K562 (cell line): Measurements from ENCODE around the gene SERTAD3. TPM values are rescaled to one million over a fixed set of nuclear protein-coding genes. Genes with fewer than 3 reads are reported as not detected.
"Not testable (repeated sequence)": the region's sequence is repeated elsewhere in the genome, so short reads cannot be mapped to it uniquely, and the experiment has no call there.

Source experiments
- HDAC1 ChIP-seq, 2 experiments: fragments of 450-650 bp; IDR thresholded peaks; 2 replicates each; pipeline ENCODE4 v1.6.1; 2016 to 2017; ENCODE audit warnings: inconsistent platforms in 1 of 2, mild to moderate bottlenecking in 1 of 2, moderate library complexity in 1 of 2
- KDM1A ChIP-seq, 2 experiments: fragments of 450-650 bp; IDR thresholded peaks; 2 replicates each; pipeline ENCODE4 v1.6.1; 2016; ENCODE audit warnings: mild to moderate bottlenecking in 2 of 2
- LEF1 ChIP-seq: fragments of 450-650 bp; IDR thresholded peaks from 2 replicates; pipeline ENCODE4 v1.6.1; 2016; ENCODE audit warnings: mild to moderate bottlenecking
- MAFG ChIP-seq: fragments of 450-650 bp; conservative IDR thresholded peaks from 2 replicates; pipeline ENCODE4 v1.6.1; 2016; ENCODE audit warnings: missing genetic modification characterization, missing compliant biosample characterization
- MEF2D ChIP-seq: conservative IDR thresholded peaks from 2 replicates; pipeline ENCODE4 v1.6.1; 2016; ENCODE audit warnings: low read depth, missing genetic modification characterization, missing compliant biosample characterization
- MTA1 ChIP-seq: fragments of 450-650 bp; IDR thresholded peaks from 2 replicates; pipeline ENCODE4 v1.6.1; 2017; ENCODE audit warnings: borderline replicate concordance
- NCOA1 ChIP-seq: fragments of 450-650 bp; IDR thresholded peaks from 2 replicates; pipeline ENCODE4 v1.6.1; 2016; ENCODE audit warnings: low read depth
- POLR2B ChIP-seq: fragments of 450-650 bp; IDR thresholded peaks from 2 replicates; pipeline ENCODE4 v1.6.1; 2018; ENCODE audit warnings: low read depth; ENCODE audit not compliant: partially characterized antibody
- RBFOX2 ChIP-seq: fragments of 200-400 bp; formaldehyde crosslinking; IDR thresholded peaks from 2 replicates; pipeline ENCODE4 v1.6.1; 2017; ENCODE audit warnings: low read depth, mild to moderate bottlenecking, low read length, moderate library complexity
- RCOR1 ChIP-seq, 2 experiments: IDR thresholded peaks; 2 replicates each; pipeline ENCODE4 v1.6.1; 2012; ENCODE audit warnings: low read depth in 2 of 2, low read length in 2 of 2, borderline replicate concordance in 1 of 2, improper control_type of control experiment in 1 of 2
- SMARCA4 ChIP-seq: fragments of 450-650 bp; IDR thresholded peaks from 2 replicates; pipeline ENCODE4 v1.6.1; 2016
- SMARCC2 ChIP-seq: fragments of 450-650 bp; IDR thresholded peaks from 2 replicates; pipeline ENCODE4 v1.6.1; 2017; ENCODE audit warnings: antibody characterized with exemption, moderate library complexity, mild to moderate bottlenecking, low read depth
- SNIP1 ChIP-seq: fragments of 450-650 bp; IDR thresholded peaks from 2 replicates; pipeline ENCODE4 v1.7.1; 2017; ENCODE audit warnings: low read depth, mild to moderate bottlenecking
- TEAD4 ChIP-seq, 2 experiments: sonication (generic) in 1 of 2; formaldehyde crosslinking in 1 of 2; IDR thresholded peaks; 2 replicates each; pipeline versions ENCODE4 v1.6.1 to v1.8.0; 2012 to 2022; ENCODE audit warnings: borderline replicate concordance in 1 of 2, inconsistent platforms in 1 of 2, low read length in 1 of 2, mild to moderate bottlenecking in 1 of 2, missing genetic modification reagents in 1 of 2
- TOE1 ChIP-seq, 2 experiments: fragments of 450-650 bp in 1 of 2; sonication (generic) in 1 of 2; formaldehyde crosslinking in 1 of 2; IDR thresholded peaks; 2 replicates each; pipeline versions ENCODE4 v1.7.1 to v1.8.0; 2016 to 2022; ENCODE audit warnings: borderline replicate concordance in 2 of 2, mild to moderate bottlenecking in 2 of 2, antibody characterized with exemption in 1 of 2, inconsistent platforms in 1 of 2, low read depth in 1 of 2, missing genetic modification reagents in 1 of 2, moderate library complexity in 1 of 2
- ZNF175 ChIP-seq: fragments of 200-800 bp; sonication (Bioruptor generic); IDR thresholded peaks from 2 replicates; pipeline ENCODE4 v1.6.1; 2016; ENCODE audit warnings: low read depth, mild to moderate bottlenecking, missing genetic modification characterization, missing compliant biosample characterization
- ZNF316 ChIP-seq: fragments of 450-650 bp; IDR thresholded peaks from 2 replicates; pipeline ENCODE4 v1.6.1; 2016
- ZNF384 ChIP-seq: IDR thresholded peaks from 2 replicates; pipeline ENCODE4 v1.6.1; 2012; ENCODE audit warnings: low read depth, low read length, improper control_type of control experiment
- polyA plus RNA-seq, 8 experiments: library from polyadenylated mRNA; depleted of rRNA in 4 of 8; stranded (reverse) in 5 of 8; unstranded in 3 of 8; fragments of >200 nt; fragmentation: Nextera tagmentation in 2 of 8; fragmentation: Illumina TruSeq in 1 of 8; extraction: Ambion mirVana in 2 of 8; extraction: Trizol in 1 of 8; gene quantifications; 2 replicates each; pipeline versions ENCODE4 v1.2.1 to v1.2.3, GENCODE V29; 2011 to 2014; ENCODE audit warnings: inconsistent platforms in 1 of 8, missing spikeins in 1 of 8
- total RNA-seq, 7 experiments: library from RNA; depleted of rRNA in 6 of 7; stranded (reverse); fragments of >200 nt in 6 of 7; fragmentation: Illumina TruSeq in 2 of 7; extraction: Trizol in 2 of 7; gene quantifications; 2 replicates each; pipeline versions ENCODE4 v1.2.1 to v1.2.3, GENCODE V29; 2011 to 2021; ENCODE audit warnings: low replicate concordance in 1 of 7
- TF ChIP-seq, protein P1 (sequence below), 2 experiments: fragments of 450-650 bp; IDR thresholded peaks; 2 replicates each; pipeline ENCODE4 v1.6.1; 2016; ENCODE audit warnings: mild to moderate bottlenecking in 2 of 2, borderline replicate concordance in 1 of 2, low read depth in 1 of 2, moderate library complexity in 1 of 2

SERTAD3 gene
- total and polyA plus RNA-seq, 9 of the 15 experiments (the other 6 are each of a cell fraction or from before 2014, with no cell fraction given) = 5.4 to 28.9 (median 17.5) TPM

DNA sequence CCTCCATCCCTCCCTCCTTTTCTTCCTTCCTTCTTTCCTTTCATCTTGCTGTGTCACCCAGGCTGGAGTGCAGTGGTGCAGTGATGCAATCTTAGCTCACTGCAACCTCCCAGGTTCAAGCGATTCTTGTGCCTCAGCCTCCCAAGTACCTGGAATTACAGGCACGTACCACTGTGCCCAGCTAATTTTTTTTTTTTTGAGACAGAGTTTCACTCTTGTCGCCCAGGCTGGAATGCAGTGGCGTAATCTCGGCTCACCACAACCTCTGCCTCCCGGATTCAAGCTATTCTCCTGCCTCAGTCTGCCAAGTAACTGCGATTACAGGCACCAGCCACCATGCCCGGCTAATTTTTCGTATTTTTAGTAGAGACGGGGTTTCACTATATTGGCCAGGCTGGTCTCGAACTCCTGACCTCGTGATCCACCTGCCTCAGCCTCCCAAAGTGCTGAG lies 19.5 kb upstream of the SERTAD3 start (continued):
- TF ChIP-seq, protein P1, sequence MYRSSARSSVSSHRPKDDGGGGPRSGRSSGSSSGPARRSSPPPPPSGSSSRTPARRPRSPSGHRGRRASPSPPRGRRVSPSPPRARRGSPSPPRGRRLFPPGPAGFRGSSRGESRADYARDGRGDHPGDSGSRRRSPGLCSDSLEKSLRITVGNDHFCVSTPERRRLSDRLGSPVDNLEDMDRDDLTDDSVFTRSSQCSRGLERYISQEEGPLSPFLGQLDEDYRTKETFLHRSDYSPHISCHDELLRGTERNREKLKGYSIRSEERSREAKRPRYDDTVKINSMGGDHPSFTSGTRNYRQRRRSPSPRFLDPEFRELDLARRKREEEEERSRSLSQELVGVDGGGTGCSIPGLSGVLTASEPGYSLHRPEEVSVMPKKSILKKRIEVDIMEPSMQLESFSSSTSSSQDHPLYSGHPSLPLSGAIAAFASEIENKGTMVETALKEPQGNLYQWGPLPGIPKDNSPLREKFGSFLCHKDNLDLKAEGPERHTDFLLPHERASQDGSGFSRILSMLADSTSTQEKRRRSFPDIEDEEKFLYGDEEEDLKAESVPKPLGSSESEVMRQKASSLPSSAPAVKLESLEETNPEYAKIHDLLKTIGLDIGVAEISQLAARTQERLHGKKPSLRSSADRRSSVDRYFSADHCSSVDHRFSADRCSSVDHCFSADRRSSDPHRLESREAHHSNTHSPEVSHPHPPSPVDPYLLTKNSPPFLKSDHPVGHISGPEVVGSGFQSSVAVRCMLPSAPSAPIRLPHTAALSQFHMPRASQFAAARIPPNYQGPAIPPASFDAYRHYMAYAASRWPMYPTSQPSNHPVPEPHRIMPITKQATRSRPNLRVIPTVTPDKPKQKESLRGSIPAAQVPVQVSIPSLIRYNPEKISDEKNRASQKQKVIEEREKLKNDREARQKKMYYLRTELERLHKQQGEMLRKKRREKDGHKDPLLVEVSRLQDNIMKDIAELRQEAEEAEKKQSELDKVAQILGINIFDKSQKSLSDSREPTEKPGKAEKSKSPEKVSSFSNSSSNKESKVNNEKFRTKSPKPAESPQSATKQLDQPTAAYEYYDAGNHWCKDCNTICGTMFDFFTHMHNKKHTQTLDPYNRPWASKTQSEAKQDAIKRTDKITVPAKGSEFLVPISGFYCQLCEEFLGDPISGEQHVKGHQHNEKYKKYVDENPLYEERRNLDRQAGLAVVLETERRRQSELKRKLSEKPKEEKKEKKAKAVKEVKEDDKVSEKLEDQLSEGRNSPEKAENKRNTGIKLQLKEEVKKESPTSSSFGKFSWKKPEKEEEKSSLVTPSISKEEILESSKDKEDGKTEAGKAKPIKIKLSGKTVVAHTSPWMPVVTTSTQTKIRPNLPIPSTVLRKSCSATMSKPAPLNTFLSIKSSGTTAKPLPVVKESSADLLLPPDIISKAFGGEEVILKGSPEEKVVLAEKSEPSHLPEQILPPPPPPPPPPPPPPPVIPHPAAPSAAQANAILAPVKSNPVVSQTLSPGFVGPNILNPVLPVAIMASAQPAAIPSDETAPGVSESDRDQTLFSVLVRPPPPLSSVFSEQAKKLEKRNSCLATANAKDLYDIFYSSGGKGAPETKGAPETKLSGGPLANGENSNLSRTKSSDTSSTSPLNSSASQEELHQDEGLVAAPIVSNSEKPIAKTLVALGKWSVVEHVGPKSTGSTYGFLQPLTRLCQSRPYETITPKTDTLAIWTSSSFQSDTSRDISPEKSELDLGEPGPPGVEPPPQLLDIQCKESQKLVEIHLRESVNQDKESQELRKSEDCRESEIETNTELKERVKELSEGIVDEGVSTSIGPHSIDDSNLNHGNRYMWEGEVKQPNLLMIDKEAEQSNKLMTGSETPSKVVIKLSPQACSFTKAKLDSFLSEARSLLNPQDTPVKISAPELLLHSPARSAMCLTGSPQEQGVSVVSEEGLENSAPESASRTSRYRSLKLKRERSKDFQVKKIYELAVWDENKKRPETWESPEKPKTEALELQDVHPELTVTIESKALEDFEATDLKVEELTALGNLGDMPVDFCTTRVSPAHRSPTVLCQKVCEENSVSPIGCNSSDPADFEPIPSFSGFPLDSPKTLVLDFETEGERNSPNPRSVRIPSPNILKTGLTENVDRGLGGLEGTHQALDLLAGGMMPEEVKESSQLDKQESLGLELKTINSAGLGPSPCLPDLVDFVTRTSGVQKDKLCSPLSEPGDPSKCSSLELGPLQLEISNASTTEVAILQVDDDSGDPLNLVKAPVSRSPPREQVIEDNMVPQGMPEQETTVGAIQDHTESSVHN (IDR thresholded peaks at IDR 0.05; ENCODE audit: borderline replicate concordance in 1 of 2, low read depth in 1 of 2) = peak in 1 of 2 experiments; percentile 60; a peak in 1 of 4 replicates
- TF ChIP-seq NCOA1 (peak; percentile 25; the same call in 1 of the 2 replicates), MEF2D (tag) (0 out of 2 replicates have a peak, but pooled peaks have one; percentile 22), MTA1 (peak; percentile 62; the same call in 1 of the 2 replicates), RCOR1 (IDR thresholded peaks at IDR 0.05; ENCODE audit: borderline replicate concordance in 1 of 2, low read depth in 2 of 2, low read length in 2 of 2) (peak in 1 of 2 experiments; percentile 49; a peak in 1 of 4 replicates), SMARCA4 (peak; percentile 60), TEAD4 (IDR thresholded peaks at IDR 0.05; ENCODE audit: low read length) (peak; percentile 10; the same call in 1 of the 2 replicates), RBFOX2 (peak; percentile 23; the same call in 1 of the 2 replicates), ZNF384 (peak; percentile 40; the same call in 1 of the 2 replicates), SMARCC2 (0 out of 2 replicates have a peak, but pooled peaks have one; percentile 24), LEF1 (0 out of 2 replicates have a peak, but pooled peaks have one; percentile 17), TOE1 (IDR thresholded peaks at IDR 0.05; ENCODE audit: borderline replicate concordance) (peak; percentile 42), ZNF316 (peak; percentile 71), ZNF175 (CRISPR knock-in tag) (peak; percentile 18; the same call in 1 of the 2 replicates), HDAC1 (IDR thresholded peaks at IDR 0.05) (peak in 1 of 2 experiments; percentile 73; a peak in 2 of 4 replicates), KDM1A (IDR thresholded peaks at IDR 0.05) (peak; percentile 55 to 80; a peak in 3 of 4 replicates), MAFG (tag) (peak; percentile 42; the same call in 1 of the 2 replicates), POLR2B (peak; percentile 20), SNIP1 (0 out of 2 replicates have a peak, but pooled peaks have one; percentile 13)
- TF ChIP-seq TEAD4 (CRISPR knock-in tag; IDR thresholded peaks at IDR 0.05; ENCODE audit: borderline replicate concordance); TOE1 (CRISPR knock-in tag; IDR thresholded peaks at IDR 0.05; ENCODE audit: borderline replicate concordance, low read depth): not testable (repeated sequence)
